Measurements from ENCODE around the gene ZSCAN29.

Gene ZSCAN29

GRCh38 chr15:43346305-43346704 is 24.5 kb downstream of the ZSCAN29 start:
- peak in 1 of 2 experiments; percentile 55 for DNase-seq

GRCh38 chr15:43330780-43331087 is 40.1 kb downstream of the ZSCAN29 start:
- no peak for DNase-seq

GRCh38 chr15:43329960-43330779 is 40.7 kb downstream of the ZSCAN29 start, which contains the start of gene LCMT2:
TSS of gene LCMT2 (minus strand) at chr15:43330573. CDS start at chr15:43330489, 84 bp downstream.
- peak; percentile 92 to 96 for DNase-seq

- DNase-seq, result peak in 1 of 2 experiments; percentile 12
Observed at GRCh38 chr15:43329217-43329959, 41.5 kb downstream of the ZSCAN29 start.

GRCh38 chr15:43325039-43325684 is 45.7 kb downstream of the ZSCAN29 start:
- no peak for DNase-seq

- no peak for DNase-seq
Observed at GRCh38 chr15:43318990-43319771, 51.7 kb downstream of the ZSCAN29 start.

GRCh38 chr15:43317566-43318184 is 53.2 kb downstream of the ZSCAN29 start:
- DNase-seq, result no peak

GRCh38 chr15:43316971-43317346 is 53.9 kb downstream of the ZSCAN29 start:
- DNase-seq, result no peak

GRCh38 chr15:43316016-43316970 is 54.5 kb downstream of the ZSCAN29 start:
- peak in 1 of 2 experiments; percentile 5 for DNase-seq

GRCh38 chr15:43314171-43314570 is 56.7 kb downstream of the ZSCAN29 start:
- no peak for DNase-seq

GRCh38 chr15:43312378-43312777 is 58.5 kb downstream of the ZSCAN29 start:
- no peak for DNase-seq
